ENCODE results near the gene PDXK.

Gene PDXK

DNA sequence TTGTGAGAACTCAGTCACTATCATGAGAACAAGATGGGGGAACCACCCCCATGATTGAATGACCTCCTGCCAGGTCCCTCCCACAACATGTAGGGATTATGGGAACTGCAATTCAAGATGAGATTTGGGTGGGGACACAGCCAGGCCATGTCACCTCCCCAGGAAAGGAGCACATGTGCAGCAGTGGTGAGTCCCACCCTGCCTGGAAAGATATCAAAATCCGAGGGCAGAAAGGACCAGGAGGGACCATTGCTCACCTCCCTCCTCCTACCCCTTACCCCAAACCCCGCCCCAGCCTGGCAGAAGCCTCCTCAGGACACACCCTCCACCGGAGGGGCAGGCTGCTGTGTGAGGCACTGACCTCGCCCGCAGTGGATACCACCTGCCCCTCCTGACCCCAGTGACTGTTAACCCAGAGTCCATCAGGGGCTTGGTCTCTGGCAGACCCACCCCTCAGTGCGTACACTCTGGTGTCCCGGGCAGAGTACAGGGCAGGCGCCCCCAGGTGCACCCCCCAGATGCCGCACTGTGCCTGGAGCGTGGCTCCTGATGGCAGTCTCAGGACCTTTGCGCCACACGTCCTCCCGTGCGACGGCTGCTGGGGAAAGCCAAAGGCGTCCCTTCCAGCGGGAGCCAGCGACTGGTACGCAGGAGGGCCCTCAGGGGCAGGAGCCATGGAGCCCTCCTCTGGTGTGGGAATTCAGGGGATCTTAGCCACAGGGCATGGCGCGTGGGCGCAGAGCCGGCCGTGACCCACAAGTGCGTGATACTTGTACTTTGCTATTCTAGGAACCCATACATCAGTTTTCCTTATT lies 20.9 kb downstream of the PDXK start:
- Mint-ChIP-seq H3K36me3 (peaks cover 14% of the 10 kb centered on the region), H3K9me3 (no peaks in the 10 kb centered on the region), H3K4me3 (no peak overlapping the region), H3K27ac (no peak overlapping the region), H3K4me1 (peaks cover 14% of the 10 kb centered on the region), H3K27me3 (no peaks in the 10 kb centered on the region)
- CTCF ChIA-PET = no interaction called here
- DNase-seq = no peak

DNA sequence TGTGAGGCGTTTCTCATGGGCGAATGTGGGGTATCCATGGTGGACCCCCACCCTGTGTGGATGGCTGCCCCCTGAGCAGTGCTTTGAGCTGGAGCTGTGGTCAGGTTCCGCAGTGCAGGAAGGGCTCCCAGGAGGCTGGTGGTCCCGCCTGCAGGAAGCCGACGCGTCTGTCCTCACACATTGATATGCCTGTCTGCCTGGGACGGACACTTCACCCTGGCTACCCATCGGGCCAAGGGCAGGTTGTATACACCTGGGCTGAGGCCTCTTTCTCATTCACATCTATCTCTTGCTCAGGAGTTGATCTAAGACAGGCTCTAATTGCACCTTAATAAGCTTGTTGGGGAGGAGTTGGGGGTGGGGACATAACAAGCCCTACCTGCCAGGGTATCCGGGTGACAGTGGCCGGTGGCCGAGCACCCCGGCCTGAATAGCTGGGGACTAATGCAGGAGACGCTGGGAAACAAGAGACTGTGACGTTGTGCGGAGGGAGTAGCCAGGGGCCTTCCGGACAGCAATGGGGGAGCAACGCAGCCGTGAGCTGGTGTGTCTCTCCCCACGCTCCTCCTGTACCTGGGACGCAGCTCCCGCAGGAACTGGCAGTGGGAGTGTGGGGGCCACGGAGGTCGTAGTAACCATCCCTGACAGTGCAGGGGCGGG lies 21.7 kb downstream of the PDXK start:
- peak; percentile 46 for DNase-seq
- H3K27me3 Mint-ChIP-seq = no peaks in the 10 kb centered on the region
- CTCF ChIA-PET = no interaction called here
- H3K9me3 Mint-ChIP-seq = no peaks in the 10 kb centered on the region
- peaks cover 17% of the 10 kb centered on the region for H3K36me3 Mint-ChIP-seq
- H3K4me3 Mint-ChIP-seq = peak overlapping the region; percentile 23
- H3K27ac Mint-ChIP-seq = peak overlapping the region; percentile 28
- H3K4me1 Mint-ChIP-seq = peaks cover 11% of the 10 kb centered on the region

DNA sequence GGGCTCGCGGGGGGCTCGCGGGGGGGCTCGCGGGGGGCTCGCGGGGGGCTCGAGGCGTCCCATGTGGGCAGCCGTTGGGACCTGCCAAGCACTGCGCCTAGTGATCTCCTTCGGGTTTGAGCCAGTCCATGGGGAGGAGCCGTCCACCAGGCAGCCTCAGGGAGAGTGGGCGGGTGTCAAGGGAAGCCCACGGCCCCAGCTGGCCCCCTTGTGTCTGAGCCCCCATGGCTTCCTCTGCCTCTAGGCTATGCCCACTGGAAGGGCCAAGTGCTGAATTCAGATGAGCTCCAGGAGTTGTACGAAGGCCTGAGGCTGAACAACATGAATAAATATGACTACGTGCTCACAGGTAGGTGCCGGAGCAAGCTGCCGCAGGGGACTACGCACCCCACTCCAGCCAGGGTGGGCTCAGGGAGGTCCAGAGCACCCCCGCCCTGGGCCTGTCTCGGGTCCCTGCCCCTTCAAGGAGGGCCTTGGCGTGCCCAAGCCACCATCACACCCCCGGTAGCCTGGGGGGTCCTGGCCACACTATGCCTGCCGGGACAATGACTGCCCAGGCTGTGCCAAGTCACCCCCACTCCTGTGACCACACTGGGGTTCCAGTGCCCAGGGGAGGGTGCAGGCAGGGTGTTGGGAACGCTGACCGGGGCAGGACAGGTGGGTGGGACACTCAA lies 22.6 kb downstream of the PDXK start:
- H3K27ac Mint-ChIP-seq = no peak overlapping the region
- CTCF ChIA-PET = no interaction called here
- no peaks in the 10 kb centered on the region for H3K9me3 Mint-ChIP-seq
- no peak for DNase-seq
- no peak overlapping the region for H3K4me3 Mint-ChIP-seq
- peaks cover 10% of the 10 kb centered on the region for H3K36me3 Mint-ChIP-seq
- H3K4me1 Mint-ChIP-seq = peaks cover 5% of the 10 kb centered on the region
- no peaks in the 10 kb centered on the region for H3K27me3 Mint-ChIP-seq

DNA sequence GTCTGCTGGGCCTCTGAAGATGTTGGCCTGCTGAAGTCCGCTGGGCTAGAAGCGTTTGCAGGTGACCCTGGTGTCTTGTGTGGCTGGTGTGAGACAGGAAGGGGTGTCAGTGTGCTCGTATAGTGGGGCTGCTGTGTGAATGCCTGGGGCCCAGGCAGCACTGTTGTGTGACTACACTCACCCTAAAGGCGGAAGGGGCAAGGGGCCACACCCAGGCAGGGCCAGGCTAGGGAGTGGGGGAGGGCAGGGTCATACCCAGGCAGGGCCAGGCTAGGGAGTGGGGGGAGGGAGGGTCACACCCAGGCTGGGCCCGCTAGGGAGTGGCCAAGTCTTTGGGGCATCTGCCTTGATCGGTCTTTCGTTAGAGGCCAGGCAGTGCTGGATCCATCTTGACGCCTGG lies 25.0 kb downstream of the PDXK start:
- peaks cover 5% of the 10 kb centered on the region for H3K4me1 Mint-ChIP-seq
- H3K9me3 Mint-ChIP-seq = no peaks in the 10 kb centered on the region
- no peak overlapping the region for H3K27ac Mint-ChIP-seq
- H3K4me3 Mint-ChIP-seq = no peak overlapping the region
- CTCF ChIA-PET = no interaction called here
- no peaks in the 10 kb centered on the region for H3K27me3 Mint-ChIP-seq
- peaks cover 10% of the 10 kb centered on the region for H3K36me3 Mint-ChIP-seq
- DNase-seq = no peak

DNA sequence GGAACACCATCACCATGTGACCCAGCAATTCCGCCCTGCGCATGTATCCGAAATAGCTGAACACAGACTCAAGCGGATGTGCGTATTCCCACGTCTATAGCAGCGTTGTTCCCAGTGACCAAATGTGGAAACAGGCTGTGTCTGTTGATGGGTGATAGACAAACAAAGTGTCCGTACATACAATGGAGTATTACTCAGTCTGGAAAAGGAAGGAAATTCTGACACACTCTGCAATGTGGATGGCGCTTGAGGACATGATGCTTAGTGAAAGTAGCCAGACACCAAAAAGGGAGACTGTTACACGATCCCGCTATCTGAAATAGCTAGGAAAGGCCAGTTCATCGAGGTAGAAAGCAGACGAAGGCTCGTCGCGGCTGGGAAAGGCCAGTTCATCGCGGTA lies 25.8 kb downstream of the PDXK start:
- H3K4me3 Mint-ChIP-seq = no peak overlapping the region
- H3K4me1 Mint-ChIP-seq = peaks cover 5% of the 10 kb centered on the region
- CTCF ChIA-PET = no interaction called here
- no peaks in the 10 kb centered on the region for H3K27me3 Mint-ChIP-seq
- H3K27ac Mint-ChIP-seq = no peak overlapping the region
- no peaks in the 10 kb centered on the region for H3K9me3 Mint-ChIP-seq
- no peak for DNase-seq
- peaks cover 14% of the 10 kb centered on the region for H3K36me3 Mint-ChIP-seq

DNA sequence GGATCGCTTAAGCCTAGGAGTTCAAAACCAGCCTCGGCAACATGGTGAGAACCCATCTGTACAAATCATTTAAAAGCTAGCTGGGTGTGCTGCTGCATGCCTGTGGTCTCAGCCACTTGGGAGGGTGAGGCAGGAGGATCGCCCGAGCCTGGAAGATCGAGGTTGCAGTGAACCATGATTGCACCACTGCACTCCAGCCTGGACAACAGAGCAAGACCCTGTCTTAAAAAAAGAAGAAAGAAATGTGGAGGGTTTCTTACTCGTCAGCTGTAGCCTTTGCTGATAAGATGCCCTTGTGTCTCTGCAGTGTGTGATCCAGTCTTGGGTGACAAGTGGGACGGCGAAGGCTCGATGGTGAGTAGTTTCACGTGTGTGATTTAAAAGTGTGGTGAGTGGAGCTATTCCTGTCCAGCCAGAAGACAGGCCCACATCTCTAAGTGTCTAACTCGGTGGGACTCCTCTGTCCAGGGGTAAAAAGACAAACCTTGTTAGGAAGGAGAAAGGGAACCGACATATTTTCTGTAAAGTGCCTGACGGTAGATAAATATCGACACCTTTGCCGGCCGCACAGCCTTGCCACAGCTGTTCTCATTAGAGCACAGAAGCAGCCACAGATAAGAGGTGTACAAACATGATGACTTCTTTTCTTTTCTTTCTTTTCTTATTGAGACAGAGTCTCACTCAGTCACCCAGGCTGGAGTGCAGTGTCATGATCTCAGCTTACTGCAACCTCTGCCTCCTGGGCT lies 27.0 kb downstream of the PDXK start:
- CTCF ChIA-PET = no interaction called here
- peaks cover 17% of the 10 kb centered on the region for H3K36me3 Mint-ChIP-seq

DNA sequence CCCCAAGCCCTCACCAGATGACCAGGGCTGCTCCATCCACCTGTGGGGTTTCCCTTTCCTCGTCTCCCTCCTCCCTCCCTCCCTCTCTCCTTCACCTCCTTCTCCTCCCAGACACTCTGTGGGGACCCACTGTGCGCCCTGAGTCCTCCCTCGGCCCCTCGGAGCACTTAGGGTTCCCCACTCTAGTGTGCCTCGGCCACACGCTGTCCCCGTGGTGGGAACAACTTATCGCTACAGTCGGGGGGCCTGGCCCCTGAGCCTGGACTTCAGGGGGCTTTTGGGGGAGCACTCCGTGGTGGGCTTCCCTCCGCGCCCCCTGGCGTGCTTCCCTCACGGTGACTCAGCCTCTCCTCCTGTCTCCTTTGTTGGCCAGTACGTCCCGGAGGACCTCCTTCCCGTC lies 29.7 kb downstream of the PDXK start:
- Mint-ChIP-seq H3K27me3 (no peaks in the 10 kb centered on the region), H3K4me1 (no peaks in the 10 kb centered on the region), H3K36me3 (peaks cover 22% of the 10 kb centered on the region), H3K27ac (no peak overlapping the region), H3K4me3 (no peak overlapping the region), H3K9me3 (no peaks in the 10 kb centered on the region)
- CTCF ChIA-PET = no interaction called here
- DNase-seq = no peak

More for the DNA sequence above, 27.0 kb downstream of the PDXK start:
- Mint-ChIP-seq H3K4me1 (no peaks in the 10 kb centered on the region), H3K9me3 (no peaks in the 10 kb centered on the region), H3K4me3 (no peak overlapping the region), H3K27ac (no peak overlapping the region), H3K27me3 (no peaks in the 10 kb centered on the region)
- DNase-seq = no peak

GRCh38 chr21:43749651-43750262 lies 30.8 kb downstream of the PDXK start:
- Mint-ChIP-seq H3K36me3 (peaks cover 28% of the 10 kb centered on the region), H3K4me3 (no peak overlapping the region), H3K4me1 (no peaks in the 10 kb centered on the region), H3K27me3 (no peaks in the 10 kb centered on the region), H3K9me3 (no peaks in the 10 kb centered on the region), H3K27ac (no peak overlapping the region)
- CTCF ChIA-PET = no interaction called here
- DNase-seq = no peak

DNA sequence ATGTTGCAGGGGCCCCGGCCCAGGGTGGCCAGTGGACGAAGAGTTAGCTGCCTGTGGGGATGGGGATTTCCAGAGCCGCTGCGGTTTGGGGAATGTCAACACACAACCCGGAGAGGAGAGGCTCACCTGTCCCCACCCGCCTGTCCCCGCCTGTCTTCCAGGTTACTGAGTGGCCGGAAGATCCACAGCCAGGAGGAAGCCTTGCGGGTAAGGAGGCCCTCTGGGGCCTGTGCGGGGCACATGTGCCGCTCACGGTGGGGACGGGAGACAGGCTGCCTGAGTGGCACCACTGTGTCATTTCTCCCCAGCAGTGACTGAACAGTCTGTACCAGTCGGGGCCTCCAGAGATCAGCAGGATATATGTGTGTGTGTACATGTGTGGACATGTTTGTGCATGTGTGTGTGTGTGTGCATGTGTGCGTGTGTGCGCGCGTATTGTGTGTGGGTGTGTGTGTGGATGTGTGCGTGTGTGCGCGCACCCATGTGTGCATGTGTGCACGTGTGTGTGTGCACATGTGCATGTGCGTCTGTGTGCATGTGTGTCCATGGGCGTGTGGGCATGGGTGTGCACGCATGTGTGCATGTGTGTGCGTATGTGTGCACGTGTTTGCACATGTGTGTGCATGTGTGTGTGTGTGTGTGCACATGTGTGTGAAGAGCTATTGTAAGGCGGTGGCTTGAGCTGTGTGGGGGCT lies 31.6 kb downstream of the PDXK start:
- H3K36me3 Mint-ChIP-seq = peaks cover 26% of the 10 kb centered on the region
- no peak overlapping the region for H3K4me3 Mint-ChIP-seq
- H3K27me3 Mint-ChIP-seq = no peaks in the 10 kb centered on the region
- H3K27ac Mint-ChIP-seq = no peak overlapping the region
- no peaks in the 10 kb centered on the region for H3K4me1 Mint-ChIP-seq
- CTCF ChIA-PET = no interaction called here
- no peak for DNase-seq
- no peaks in the 10 kb centered on the region for H3K9me3 Mint-ChIP-seq

DNA sequence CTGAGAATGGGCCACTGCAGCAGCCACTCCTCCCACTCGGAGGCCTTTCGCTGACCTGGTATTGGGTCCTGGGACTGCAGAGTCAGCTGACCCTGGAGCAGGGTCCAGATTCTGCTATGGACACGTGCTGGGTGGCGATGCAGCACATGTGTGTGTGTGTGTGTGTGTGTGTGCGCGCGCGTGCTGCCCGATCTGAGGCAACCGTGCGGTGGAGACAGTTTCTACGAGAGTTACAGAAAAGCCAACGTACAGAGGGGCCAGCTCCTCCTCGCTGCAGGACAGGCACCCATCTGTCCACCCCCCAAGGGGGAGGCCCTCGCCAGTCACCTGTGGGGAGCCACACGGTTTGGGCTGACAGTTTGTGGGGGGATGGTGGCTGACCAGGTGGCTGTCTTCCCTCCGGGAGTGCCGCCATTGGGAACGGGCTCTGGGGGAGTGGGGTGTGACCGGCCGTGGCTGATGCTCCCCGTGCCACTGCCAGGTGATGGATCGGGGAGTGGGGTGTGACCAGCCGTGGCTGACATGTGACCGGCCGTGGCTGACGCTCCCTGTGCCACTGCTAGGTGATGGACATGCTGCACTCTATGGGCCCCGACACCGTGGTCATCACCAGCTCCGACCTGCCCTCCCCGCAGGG lies 33.1 kb downstream of the PDXK start:
- H3K36me3 Mint-ChIP-seq = peaks cover 32% of the 10 kb centered on the region
- no peak for DNase-seq
- H3K27me3 Mint-ChIP-seq = no peaks in the 10 kb centered on the region
- CTCF ChIA-PET = no interaction called here
- no peaks in the 10 kb centered on the region for H3K9me3 Mint-ChIP-seq
- H3K4me3 Mint-ChIP-seq = no peak overlapping the region
- no peaks in the 10 kb centered on the region for H3K4me1 Mint-ChIP-seq
- H3K27ac Mint-ChIP-seq = no peak overlapping the region

DNA sequence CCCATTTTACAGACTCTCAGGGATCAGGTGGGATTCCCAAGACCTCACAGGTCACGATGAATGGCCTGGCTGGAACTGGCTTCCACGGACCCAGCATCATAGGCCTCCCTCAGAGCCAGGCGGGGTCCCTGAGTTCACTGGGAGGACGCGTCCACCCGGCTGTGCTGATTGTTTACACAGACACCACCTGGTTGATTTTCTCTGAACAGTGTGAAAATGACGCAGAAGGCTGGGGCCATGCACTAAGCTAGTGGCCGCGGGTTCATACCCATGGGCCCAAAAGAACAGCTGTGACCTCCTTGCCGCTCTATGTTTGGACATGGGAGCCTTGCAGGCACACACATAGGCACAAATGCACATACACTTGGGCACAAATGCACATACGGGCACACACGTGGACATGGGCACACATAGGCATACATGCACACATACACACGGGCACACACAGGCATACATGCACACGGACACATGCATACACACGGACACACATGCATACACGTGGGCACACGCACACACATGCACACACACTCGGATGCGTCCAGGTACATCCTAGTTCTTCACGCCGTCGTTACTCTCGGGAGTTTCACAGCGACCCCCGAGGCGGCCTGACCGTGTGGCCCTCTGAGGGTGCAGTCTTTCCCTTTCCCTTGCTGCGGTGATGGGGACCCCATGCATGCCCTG lies 34.0 kb downstream of the PDXK start:
- DNase-seq = no peak
- no peaks in the 10 kb centered on the region for H3K9me3 Mint-ChIP-seq
- CTCF ChIA-PET = no interaction called here
- H3K27ac Mint-ChIP-seq = no peak overlapping the region
- peaks cover 30% of the 10 kb centered on the region for H3K36me3 Mint-ChIP-seq
- H3K27me3 Mint-ChIP-seq = no peaks in the 10 kb centered on the region
- H3K4me3 Mint-ChIP-seq = no peak overlapping the region
- H3K4me1 Mint-ChIP-seq = no peaks in the 10 kb centered on the region

DNA sequence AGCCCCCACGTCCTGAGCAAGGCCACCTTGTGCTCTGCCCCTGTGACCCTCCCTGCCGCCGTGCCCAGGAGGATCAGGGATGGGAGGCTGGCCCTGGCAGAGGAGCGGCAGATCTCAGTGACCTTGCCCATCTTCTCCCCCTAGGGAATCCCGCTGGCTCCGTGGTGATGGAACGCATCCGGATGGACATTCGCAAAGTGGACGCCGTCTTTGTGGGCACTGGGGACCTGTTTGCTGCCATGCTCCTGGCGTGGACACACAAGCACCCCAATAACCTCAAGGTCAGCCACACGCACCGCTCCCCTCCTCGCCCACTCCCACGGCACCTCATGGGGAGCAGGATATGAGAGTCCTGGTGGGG lies 34.5 kb downstream of the PDXK start:
- H3K4me3 Mint-ChIP-seq = no peak overlapping the region
- peaks cover 30% of the 10 kb centered on the region for H3K36me3 Mint-ChIP-seq
- H3K9me3 Mint-ChIP-seq = no peaks in the 10 kb centered on the region
- H3K4me1 Mint-ChIP-seq = no peaks in the 10 kb centered on the region
- DNase-seq = no peak
- CTCF ChIA-PET = interaction anchor here (0.6 kb wide), 1 partner anchor 25 kb away, joined by 3 read pairs; no protein-coding TSS in a partner anchor
- H3K27me3 Mint-ChIP-seq = no peaks in the 10 kb centered on the region
- no peak overlapping the region for H3K27ac Mint-ChIP-seq

Data from activated naive CD4-positive, alpha-beta T cell treated with anti-CD3 and anti-CD28 coated beads, Interleukin-2, amount 10 ng/mL, durations not matched to agents 7 days and 5 days (primary cell).